ENCODE measurements around the gene RPL21. TPM values are rescaled to one million over a fixed set of nuclear protein-coding genes. Genes with fewer than 3 reads are reported as not detected.

RPL21 gene
- total RNA-seq, 1 experiment from 2014 or later, result 552 TPM

GRCh38 chr13:27300941-27301586 lies 49.7 kb downstream of the RPL21 start:
- Histone ChIP-seq H3K27ac (ENCODE audit: low read length) (no peak overlapping the region), H3F3A (ENCODE audit: low read length, unreplicated experiment) (no peaks in the 10 kb centered on the region)
- CTCF ChIA-PET, result interaction anchor here (0.6 to 0.9 kb wide), 2 partner anchors 38 to 58 kb away, joined by 3 to 7 read pairs; no protein-coding TSS in a partner anchor

GRCh38 chr13:27302643-27303262 lies 51.4 kb downstream of the RPL21 start:
- CTCF ChIA-PET, result no interaction called here
- H3K27me3 ChIP-seq (ENCODE audit: low read length), result no peaks in the 10 kb centered on the region
- no peaks in the 10 kb centered on the region for H4K20me1 ChIP-seq (ENCODE audit: low read length)
- TF ChIP-seq EZH2 (IDR thresholded peaks at IDR 0.05; ENCODE audit: low read length, unreplicated experiment), result no peak
- TF ChIP-seq EZH2phosphoT487 (IDR thresholded peaks at IDR 0.05; ENCODE audit: borderline replicate concordance, low read length), result no peak
- TF ChIP-seq CTCF (conservative IDR thresholded peaks at IDR 0.05; ENCODE audit: low read depth, low read length), result no peak
- H3K4me2 ChIP-seq (ENCODE audit: low read length), result no peak overlapping the region
- H3K9me2 ChIP-seq (replicated peaks; ENCODE audit: low read length), result no peaks in the 10 kb centered on the region
- H3K79me2 ChIP-seq (ENCODE audit: low read length), result no peaks in the 10 kb centered on the region
- intact Hi-C loops (cut with micrococcal nuclease), result no loop called here
- H3K4me1 ChIP-seq (ENCODE audit: insufficient read depth, low read length), result no peaks in the 10 kb centered on the region
- no peak overlapping the region for H3K4me3 ChIP-seq (ENCODE audit: low read length)
- no peaks in the 10 kb centered on the region for H3K36me3 ChIP-seq (ENCODE audit: low read depth, low read length)
- H3F3A ChIP-seq (ENCODE audit: low read length, unreplicated experiment), result no peaks in the 10 kb centered on the region
- DNase-seq (no peak), ATAC-seq (no peak)
- no peak overlapping the region for H3K27ac ChIP-seq (ENCODE audit: low read length)
- no peak overlapping the region for H2AFZ ChIP-seq (ENCODE audit: low read length)
- H3K9ac ChIP-seq (ENCODE audit: low read length), result no peak overlapping the region
- no TSS peak for BruUV-seq (replicated peaks)
- no peaks in the 10 kb centered on the region for H3K9me3 ChIP-seq (ENCODE audit: low read length)
- POLR2A ChIA-PET (ENCODE audit: unreplicated experiment), result no interaction called here

More at GRCh38 chr13:27300941-27301586, 49.7 kb downstream of the RPL21 start:
- ATAC-seq, result no peak
- H4K20me1 ChIP-seq (ENCODE audit: low read length), result no peaks in the 10 kb centered on the region
- POLR2A ChIA-PET (ENCODE audit: unreplicated experiment), result no interaction called here
- BruUV-seq (replicated peaks), result no TSS peak
- H3K4me2 ChIP-seq (ENCODE audit: low read length), result no peak overlapping the region
- H3K27me3 ChIP-seq (ENCODE audit: low read length), result no peaks in the 10 kb centered on the region
- H3K36me3 ChIP-seq (ENCODE audit: low read depth, low read length), result no peaks in the 10 kb centered on the region
- no peaks in the 10 kb centered on the region for H3K4me1 ChIP-seq (ENCODE audit: insufficient read depth, low read length)
- H3K9me3 ChIP-seq (ENCODE audit: low read length), result no peaks in the 10 kb centered on the region
- H3K9me2 ChIP-seq (replicated peaks; ENCODE audit: low read length), result no peaks in the 10 kb centered on the region
- no peaks in the 10 kb centered on the region for H3K79me2 ChIP-seq (ENCODE audit: low read length)
- no peak overlapping the region for H2AFZ ChIP-seq (ENCODE audit: low read length)
- no peak overlapping the region for H3K4me3 ChIP-seq (ENCODE audit: low read length)
- TF ChIP-seq EZH2phosphoT487 (IDR thresholded peaks at IDR 0.05; ENCODE audit: borderline replicate concordance, low read length) (no peak), EZH2 (IDR thresholded peaks at IDR 0.05; ENCODE audit: low read length, unreplicated experiment) (no peak), CTCF (conservative IDR thresholded peaks at IDR 0.05; ENCODE audit: low read depth, low read length) (no peak)
- H3K9ac ChIP-seq (ENCODE audit: low read length), result no peak overlapping the region
- peak; percentile 23 for DNase-seq
- intact Hi-C loops (cut with micrococcal nuclease), result no loop called here

GRCh38 chr13:27304099-27304498 lies 52.7 kb downstream of the RPL21 start:
- intact Hi-C loops (cut with micrococcal nuclease), result no loop called here
- Histone ChIP-seq H3K27me3 (ENCODE audit: low read length) (no peaks in the 10 kb centered on the region), H3K9ac (ENCODE audit: low read length) (no peak overlapping the region), H4K20me1 (ENCODE audit: low read length) (no peaks in the 10 kb centered on the region), H3K9me2 (replicated peaks; ENCODE audit: low read length) (no peaks in the 10 kb centered on the region), H3K4me3 (ENCODE audit: low read length) (no peak overlapping the region), H3F3A (ENCODE audit: low read length, unreplicated experiment) (no peaks in the 10 kb centered on the region), H3K4me2 (ENCODE audit: low read length) (no peak overlapping the region), H3K36me3 (ENCODE audit: low read depth, low read length) (no peaks in the 10 kb centered on the region), H3K4me1 (ENCODE audit: insufficient read depth, low read length) (peaks cover 3% of the 10 kb centered on the region), H3K27ac (ENCODE audit: low read length) (no peak overlapping the region), H2AFZ (ENCODE audit: low read length) (no peak overlapping the region), H3K9me3 (ENCODE audit: low read length) (no peaks in the 10 kb centered on the region), H3K79me2 (ENCODE audit: low read length) (no peaks in the 10 kb centered on the region)
- CTCF ChIA-PET, result no interaction called here
- BruUV-seq (replicated peaks), result no TSS peak
- POLR2A ChIA-PET (ENCODE audit: unreplicated experiment), result no interaction called here
- DNase-seq (no peak), ATAC-seq (no peak)
- no peak for TF ChIP-seq EZH2 (IDR thresholded peaks at IDR 0.05; ENCODE audit: low read length, unreplicated experiment)
- TF ChIP-seq EZH2phosphoT487 (IDR thresholded peaks at IDR 0.05; ENCODE audit: borderline replicate concordance, low read length), result no peak
- TF ChIP-seq CTCF (conservative IDR thresholded peaks at IDR 0.05; ENCODE audit: low read depth, low read length), result no peak
